HG03520 (cell line): Measurements from ENCODE around the gene XIST.
"Not testable (repeated sequence)": the region's sequence is repeated elsewhere in the genome, so short reads cannot be mapped to it uniquely, and the experiment has no call there.

Experiments used
- ATAC-seq: cut with Tn5 transposase; IDR thresholded peaks from one replicate; pipeline ENCODE4 v1.9.1; 2021; ENCODE audit warnings: mild to moderate bottlenecking, moderate library complexity; ENCODE audit not compliant: unreplicated experiment

The XIST gene

DNA sequence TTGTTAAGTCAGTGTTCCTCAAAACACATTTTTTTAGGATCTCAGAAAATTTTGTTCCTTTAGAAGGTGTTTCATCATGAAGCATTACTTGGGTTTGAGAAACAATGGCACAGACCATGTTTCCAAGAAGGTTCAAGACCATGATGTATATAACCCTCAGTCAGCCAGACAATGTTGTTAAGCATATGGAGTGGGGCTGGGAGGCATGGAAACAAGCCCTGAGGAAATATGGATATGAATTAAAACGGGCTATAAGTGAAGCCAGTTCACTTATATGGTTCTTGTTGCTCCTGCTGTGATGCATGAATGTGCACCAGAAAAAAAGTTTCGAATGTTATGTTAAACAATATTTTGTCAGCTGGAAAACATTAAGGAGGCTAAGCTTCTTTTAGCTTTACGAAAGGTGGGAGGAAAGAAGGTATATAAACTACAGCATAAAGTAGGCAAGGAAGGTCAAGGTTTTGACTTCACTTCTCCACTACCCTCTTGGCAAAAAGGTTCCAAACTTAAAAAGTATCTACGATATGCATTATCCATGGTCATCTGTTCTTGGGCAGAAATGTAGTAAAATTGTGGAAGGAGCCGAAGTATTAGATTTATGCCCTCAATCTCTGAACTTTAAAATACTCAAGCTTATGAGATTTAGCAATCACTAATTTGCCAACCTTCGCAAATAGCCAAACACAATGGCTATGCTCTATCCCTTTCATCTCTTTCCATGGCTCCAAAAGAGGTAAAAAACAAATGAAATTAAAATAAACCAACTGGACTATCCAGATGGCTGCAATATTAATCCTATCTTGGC lies 12.2 kb downstream of the XIST start:
- ATAC-seq = no peak

DNA sequence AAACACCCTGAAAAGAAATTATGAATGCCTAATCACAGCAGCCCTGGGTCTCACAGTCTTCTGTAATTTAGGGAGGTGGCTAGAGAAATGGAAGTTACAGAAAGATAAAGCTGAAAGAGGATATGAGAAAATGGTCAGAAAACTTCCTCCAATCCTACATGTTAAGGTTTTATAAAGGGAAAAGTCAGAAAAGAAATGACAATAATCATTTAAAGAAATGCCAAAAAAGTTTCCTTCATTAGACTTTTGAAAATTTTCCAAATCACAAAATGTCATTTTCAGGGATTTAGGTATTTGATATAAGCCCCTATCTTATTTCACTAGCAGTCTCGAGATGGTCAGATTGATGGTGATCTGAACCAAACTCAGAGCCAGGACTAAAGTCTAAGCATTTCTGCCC lies 13.4 kb downstream of the XIST start:
- ATAC-seq = no peak

DNA sequence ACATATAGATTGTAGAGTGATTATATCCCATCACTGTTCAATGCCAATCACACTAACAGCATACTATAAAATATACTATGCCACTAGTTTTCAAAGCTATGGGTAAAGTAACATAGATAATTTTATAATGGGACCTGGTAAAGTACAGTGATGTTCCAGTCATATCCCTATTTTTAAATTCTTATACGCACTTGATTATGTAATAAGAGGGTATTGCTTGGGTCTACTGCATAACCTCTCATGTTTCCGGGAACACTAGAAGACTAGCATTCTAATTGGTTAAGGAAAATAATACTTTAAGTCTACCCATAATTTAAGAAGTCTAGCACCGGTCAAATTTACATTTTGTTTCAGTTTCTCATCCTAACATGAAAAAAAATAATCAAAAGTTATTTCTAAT lies 14.4 kb downstream of the XIST start:
- ATAC-seq = no peak

DNA sequence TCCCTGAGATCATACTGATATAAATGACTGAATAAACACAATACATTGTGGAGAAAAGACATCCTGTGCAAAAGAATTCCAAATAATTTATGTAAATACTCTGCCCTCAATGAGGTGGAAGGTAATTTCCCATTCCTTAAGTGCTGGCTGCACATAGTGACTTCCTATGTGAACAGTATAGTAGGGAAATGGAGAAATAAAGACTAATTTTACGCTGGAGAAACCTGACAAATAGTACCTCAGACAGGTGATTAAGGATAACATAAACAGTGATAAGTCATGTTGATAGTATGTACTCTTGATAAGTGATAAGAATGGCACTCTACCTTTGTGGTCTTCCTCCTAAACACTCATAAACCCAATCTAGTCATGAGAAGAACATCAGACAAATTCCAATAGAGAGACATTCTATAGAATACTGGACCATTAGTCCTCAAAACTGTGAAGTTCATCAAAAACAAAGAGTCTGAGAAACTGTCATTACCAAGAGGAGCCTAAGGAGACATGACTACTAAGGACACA lies 15.5 kb downstream of the XIST start:
- ATAC-seq = no peak

DNA sequence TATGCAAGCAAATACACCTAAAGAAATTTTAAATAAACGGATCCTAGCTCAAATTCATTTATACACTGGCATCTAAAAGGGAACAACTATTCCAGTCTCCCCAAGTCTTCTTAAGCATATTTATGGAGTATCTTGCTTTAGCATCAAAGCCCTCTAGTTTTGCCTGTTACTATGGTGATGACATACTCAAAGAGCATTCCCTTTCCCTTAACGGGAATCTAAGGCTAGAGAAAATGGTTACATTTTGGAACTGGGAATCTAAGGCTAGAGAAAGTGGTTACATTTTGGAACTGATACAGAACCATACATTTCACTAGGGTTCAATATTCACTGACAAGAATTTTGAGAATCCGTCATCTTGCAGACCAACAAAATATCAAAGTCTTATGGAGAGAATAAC lies 18.3 kb downstream of the XIST start:
- ATAC-seq = no peak

DNA sequence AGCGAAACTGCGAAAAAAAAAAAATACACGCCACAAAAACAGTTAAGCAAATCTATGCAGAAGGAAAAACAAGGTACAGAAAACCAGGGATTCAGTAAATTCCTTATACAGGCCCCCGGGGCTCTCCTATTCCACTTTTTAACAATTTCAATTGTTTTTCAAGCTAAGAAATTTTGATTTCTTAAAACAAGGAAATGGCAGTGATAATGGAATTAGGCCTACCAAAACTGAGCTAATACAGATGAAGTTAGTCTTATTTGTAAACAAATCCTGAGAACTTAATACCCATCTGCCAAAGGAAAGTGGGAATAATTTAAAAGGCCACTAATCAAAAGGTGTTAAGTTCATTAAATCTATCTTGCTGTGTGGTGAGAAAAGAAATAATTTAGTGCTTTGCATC lies 20.2 kb downstream of the XIST start:
- ATAC-seq = no peak

DNA sequence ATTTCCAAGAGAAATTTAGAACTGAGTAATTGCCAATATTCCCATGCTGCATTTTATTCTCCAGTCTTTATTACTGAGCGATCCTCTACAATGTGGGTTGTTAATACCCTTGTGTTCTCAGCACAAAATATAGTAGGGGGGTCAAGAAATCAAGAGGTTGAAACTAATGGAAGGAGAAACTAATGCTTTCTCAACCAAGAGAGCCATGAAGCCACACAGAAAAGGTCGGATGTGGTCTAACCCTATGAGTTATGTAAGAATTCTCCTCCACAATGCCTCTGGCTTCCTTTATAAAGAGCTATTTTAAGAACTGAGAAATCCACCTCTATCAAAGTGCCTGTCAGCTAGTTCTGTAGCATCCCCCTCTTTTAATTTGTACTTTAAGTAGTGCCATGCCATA lies 21.0 kb downstream of the XIST start:
- ATAC-seq = no peak

DNA sequence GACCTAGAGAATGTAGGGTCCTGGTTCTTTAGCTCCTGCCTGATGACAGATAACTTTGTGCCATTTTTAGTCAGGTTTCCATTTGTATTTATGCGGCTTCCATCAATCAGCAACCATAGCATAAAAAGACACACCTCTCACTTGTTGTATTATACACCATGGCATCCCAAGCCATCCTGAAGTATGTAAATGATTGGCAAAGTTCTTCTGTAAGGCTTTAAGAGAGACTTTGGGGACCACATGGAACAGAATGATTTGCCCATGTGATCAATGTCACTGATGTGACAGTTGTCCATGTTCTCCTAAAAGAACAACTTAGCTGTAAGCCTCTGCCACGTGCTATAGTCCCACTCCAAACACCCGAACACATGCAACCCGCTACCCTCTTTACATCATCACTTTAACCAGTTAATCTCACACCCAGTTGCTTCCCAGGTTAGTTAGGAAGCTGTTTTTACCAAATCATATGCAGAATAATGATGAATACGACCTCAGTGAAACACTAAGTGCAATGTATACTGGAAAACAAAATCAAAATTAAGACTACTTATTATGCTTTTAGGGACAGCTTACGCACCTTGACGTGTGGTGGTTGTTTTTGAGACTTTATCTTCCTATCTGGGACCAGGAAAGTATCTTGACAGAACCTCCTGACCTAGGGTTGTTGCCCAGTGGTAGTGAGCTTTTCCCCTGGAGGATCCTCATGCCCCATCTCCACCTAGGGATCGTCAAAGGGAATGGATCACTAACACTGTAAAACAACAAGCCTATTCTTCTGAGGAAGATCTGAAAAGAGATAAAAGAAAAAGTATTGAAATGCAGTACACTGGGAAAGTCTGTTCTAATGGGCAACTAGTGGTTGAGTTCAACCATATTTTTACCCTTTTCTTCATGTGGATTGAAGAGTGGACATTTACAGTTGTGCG lies 21.8 kb downstream of the XIST start:
- ATAC-seq = no peak

DNA sequence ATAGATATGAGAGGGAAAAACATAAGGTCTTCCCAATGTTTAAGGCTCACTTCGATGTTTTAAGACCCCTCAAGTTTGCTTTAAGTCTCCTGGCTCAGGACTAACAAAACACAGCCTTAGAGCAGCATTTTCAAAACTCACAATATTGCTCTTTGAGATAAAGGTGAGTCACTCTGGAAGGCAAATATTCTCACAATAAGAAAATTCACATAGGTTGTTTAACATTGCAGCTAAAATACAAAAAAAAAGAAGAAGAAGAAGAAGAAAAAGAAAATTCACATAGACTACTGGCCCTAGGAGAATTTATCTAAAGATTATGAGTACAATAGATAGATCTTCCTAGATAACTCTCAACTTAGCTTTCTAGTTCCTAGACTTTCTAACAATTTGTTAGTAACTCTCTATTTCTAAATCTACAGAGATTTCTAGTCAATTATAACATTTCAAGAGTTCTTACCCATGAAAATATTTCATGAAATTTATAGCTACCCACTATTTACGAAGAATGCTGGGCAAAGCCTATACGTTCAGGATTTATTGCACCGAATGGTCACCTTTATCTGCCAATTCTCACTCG lies 22.5 kb downstream of the XIST start:
- ATAC-seq = no peak

DNA sequence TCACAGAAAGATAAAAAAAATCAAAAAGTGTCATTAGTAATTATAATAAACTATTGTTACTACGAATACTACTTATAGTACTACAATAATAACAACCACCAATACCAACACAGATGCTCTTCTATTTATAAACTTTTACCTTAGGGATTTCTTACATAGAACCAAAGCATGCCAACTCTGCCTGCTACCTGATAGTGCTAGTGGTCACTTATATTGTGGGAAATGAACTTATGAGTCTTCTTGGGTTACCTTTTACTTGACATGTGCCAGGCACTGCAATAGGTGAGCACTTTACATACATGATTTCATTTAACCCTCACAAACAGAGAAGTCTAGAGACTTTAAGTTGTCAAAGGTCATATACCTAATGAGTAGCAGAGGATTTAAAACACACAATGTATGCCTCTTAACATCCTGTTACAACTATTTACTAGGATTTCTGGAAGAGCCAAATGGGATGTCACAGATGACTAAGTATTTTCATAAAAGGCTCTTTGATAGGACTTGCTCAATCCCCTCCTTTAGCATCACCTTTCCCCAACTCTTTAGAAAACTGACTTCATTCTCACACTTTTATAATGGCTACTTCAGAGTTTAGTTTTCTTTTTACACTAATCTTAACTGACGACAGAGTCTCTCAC lies 24.3 kb downstream of the XIST start:
- no peak for ATAC-seq

DNA sequence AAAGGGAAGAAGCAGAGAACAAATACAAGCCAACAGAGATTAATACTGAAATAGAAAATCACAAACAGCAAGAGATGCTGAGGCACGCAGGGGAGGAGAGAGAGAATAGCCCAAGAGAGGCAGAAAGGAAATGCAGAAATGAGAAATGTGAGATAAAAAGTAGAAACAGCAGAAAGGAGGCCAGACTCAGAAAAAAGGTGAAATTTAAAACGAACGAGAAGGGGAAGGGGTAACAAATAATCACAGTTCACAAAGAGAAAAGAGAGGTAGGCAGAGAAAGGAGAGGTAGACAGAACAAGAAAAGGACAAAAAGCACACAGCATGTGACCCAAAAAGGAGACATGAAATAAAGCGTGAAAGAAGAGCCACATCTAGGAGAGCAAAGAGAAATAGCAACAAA lies 25.1 kb downstream of the XIST start:
- no peak for ATAC-seq

DNA sequence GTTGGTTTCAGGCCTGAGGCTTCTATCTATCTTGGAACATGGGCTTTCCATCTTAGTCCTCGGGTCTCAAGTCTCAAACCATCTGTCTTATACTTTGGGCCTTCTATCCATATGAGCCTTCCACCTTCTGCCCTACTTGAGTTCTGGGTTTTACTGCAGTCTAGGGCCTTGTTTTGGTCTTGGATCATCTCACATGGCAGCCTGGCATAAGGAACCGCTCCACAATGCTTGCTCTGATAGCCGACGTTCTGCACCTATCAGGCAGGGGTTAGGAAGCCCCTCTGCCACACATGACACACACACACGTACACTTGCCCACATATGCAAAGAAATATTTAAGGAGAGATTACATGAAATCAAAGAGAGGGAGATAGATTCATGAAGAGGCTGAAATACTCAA lies 25.5 kb downstream of the XIST start:
- no peak for ATAC-seq

DNA sequence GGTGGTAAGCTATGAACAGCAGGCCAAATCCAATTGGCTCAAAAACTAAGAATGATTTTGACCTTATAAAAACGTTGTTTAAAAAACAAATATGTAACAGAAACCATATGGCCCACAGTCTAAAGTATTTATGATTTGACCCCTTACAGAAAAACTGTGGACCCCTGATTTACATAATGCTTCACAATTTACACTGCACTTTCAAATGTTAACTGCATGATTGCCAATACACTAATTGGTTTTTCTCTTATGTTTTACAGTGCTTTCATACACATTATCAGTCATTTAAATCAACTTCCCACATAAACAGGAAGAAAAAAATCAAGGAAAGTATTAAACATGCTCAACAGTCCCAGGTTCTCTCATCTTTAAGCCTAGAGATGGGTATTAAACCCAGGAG lies 26.9 kb downstream of the XIST start:
- no peak for ATAC-seq

DNA sequence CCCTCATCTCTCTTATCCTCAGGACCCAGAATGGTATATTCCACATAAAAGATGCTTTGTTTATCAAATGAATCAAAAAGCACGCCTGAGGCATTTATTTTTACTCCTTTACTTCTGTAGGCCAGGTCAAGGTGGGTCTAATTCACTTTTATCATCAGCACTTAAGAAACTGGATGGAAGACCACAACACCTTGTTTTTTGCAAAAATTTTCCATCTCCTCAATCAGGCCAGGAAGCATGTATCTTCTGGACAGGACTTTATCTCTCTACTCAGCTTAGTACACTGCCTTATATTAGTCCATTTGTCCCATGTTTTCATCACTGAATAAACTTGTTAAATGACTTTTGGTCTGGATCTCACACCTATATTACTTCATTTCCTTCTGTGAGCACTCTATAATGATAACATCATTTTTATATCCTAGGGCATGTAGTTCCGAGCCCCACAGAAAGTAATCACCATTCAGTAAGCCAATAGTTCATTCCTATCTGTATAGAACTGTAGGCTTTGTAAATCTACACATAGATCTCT lies 29.0 kb downstream of the XIST start:
- ATAC-seq = no peak

DNA sequence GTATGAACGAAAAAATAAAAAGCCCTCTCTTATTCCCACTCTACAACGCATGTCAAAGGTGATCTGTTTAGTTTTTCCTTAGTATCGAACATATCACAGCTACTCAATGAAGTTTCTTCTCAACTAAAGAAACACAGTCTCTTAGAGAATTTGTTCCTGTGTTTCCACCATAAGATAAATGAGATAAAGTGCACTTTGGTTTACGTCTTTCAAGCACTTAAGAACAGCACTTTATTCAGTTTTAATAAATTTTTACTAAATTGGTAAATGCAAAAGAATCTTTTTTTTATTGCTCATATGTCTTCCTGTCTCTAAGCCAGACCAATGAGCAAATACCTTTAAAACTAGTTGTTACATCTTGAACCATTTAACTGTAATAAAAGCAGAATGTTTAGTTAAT lies 29.7 kb downstream of the XIST start:
- no peak for ATAC-seq

DNA sequence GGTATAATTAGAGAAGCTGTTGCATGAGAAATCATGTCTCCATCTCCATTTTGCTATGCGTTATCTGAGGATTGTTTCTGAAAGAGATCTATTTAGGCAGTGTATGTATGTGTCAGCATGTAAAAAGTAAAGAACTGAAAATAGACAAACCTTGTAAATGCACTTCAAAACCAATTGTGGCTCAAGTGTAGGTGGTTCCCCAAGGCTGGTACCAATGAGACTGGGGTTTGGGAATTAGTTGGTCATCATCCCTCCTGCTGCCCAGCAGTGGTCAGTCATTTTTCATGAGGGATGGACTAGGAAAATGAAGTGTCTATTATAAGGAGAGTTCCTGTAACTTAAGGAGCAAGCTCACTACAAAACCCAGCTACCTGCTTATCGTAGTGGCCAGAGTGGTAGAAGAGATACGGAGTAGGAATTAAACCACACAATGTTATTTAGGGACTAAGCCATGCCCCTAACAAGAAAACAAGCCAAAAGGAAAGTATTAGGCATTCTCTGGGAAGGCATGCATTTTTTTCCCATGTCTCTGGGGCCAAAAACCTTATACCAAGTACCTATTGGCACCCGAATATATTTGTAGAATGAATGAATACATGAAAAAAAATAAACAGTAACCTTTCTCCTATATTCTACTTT lies 30.5 kb downstream of the XIST start:
- ATAC-seq = no peak

DNA sequence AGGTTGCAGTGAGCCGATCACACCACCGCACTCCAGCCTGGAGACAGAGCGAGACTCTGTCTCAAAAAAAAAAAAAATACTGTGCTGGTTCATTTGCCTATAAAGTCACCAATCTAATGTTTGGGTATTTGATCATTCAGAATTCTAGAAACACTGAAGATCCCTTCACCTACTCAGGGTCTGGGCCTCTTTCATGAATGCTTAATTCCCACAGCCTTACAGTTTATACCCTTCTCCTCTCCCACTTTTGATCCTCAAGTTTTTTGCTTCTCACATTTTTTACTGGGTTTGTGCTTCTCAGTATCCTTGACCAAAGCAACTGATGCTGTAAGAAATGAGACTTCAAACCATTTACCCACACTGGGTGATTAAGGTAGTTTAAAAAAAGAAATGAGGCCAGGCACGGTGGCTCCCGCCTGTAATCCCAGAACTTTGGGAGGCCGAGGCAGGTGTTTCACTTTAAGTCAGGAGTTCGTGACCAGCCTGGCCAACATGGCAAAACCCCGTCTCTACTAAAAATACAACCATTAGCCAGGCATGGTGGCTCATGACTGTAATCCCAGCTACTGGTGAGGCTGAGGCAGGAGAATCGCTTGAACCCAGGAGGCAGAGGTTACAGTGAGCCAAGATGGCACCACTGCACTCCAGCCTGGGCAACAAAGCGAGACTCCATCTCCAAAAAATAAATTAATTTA lies 32.5 kb downstream of the XIST start:
- ATAC-seq = not testable (repeated sequence)

DNA sequence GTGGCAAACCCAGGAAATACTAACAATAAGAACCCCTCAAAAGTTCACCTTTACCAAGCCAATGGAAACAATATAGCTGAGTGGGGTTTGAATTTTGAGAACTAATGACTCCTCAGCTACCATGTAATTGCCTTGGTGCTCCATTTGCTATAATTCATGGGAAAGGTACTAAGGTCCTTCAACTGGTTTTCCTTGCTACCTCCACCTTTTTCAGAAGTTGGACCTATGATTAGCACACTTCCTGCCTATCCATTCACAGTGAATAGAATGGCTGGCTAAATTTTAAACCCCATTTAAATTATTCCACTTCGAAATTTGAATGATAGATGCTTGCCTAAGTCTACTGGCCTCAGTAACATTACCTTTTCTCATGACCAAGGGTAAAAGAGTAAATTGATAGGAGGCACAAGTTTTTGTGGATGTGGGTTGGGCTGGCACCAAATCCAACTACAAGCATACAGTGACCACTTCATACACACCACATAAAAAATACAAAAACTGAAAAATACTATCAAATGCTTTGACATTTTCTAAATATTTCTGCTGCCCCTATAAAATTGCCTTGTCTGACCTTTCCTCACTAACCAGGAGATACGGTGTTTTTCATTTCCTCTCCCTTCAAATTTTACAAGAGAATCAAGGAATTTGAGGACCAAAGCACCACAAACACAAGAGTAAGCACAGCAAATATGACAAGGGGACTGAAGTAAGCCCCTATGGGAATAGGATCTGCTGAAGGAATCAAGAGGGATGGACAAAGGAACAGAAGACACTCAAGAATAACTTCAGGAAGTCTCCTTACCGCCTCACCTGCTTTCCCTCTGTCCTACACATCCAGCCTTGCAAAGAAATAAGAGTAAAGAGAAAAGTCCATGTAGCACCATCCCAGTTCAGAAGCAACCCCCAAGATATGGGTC lies 34.1 kb downstream of the XIST start:
- ATAC-seq = no peak
